Measurements from ENCODE around the gene ARHGEF28.

ARHGEF28 gene

DNA sequence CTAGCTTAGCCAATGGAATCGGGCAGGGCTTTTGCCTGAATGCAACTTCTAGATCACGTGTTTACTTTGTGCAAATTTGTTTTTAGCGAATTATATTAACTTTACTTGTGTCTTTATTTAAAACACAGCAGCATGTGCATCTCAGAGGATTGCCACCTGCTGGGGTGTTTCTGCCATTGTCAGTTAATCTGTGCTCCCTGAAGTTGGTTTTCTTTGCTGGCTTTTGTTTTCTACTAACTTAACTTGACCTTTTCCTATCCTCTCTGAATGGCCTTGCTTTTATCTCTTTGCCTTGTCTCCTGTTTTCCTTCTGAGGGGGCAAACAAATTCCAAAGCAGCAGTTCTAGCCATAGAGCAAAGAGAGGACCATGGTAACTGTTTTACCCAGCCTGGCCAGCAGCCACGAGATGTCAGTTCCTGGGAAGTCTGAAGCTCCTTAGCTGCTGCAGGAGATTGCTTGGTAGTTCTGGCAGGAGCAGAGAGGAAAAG, 67.6 kb downstream of the ARHGEF28 start:
- no peak for DNase-seq

DNA sequence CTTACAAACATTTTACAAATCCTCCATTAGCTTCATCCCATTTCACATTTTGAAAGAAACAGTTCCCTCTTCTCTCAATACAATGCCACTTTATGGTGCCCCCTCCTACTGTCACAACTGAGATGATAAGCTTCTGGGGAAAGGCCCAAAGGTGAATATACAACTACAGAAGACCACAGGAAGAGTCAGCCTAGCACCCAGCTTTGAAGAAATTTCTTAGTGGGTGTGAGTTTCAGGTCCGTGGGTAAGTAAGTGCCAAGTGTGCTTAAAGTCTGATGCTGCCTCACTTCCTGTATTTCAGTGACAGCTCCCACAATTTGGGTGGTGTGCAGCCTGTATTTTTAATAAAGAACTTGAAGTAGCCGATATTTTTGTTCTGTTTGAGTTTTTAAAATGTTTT, 68.1 kb downstream of the ARHGEF28 start:
- no peak for DNase-seq

- DNase-seq = no peak
These were observed 72.0 kb downstream of the ARHGEF28 start for GRCh38 chr5:73698011-73698410.

GRCh38 chr5:73701566-73701965, 75.6 kb downstream of the ARHGEF28 start:
- DNase-seq = no peak

DNA sequence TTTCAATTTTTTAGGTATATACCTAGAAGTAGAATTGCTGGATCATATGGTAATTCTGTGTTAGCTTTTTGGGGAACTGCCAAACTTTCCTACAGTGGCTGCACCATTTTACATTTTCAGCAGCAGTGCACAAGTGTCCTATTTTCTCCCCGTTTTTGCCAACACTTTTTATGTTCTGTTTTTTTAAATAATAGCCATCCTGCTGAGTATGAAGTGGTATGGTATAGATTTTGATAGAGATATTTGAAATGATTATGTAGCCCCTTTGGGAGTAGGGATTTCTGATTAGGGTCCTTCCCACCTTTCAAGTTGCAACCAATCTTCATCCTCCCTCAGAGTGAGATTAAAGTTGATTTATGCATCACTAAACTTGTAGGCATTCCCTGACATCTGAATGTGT, 76.5 kb downstream of the ARHGEF28 start:
- DNase-seq = no peak

GRCh38 chr5:73702951-73703350, 77.0 kb downstream of the ARHGEF28 start:
- no peak for DNase-seq

GRCh38 chr5:73705364-73705763, 79.4 kb downstream of the ARHGEF28 start:
- DNase-seq = no peak

GRCh38 chr5:73706963-73707362, 81.0 kb downstream of the ARHGEF28 start:
- DNase-seq = no peak

GRCh38 chr5:73709536-73710129, 83.6 kb downstream of the ARHGEF28 start:
- no peak for DNase-seq

- DNase-seq = no peak
These were observed 90.3 kb downstream of the ARHGEF28 start for GRCh38 chr5:73716284-73716808.

GRCh38 chr5:73718762-73719161, 92.8 kb downstream of the ARHGEF28 start:
- no peak for DNase-seq

DNA sequence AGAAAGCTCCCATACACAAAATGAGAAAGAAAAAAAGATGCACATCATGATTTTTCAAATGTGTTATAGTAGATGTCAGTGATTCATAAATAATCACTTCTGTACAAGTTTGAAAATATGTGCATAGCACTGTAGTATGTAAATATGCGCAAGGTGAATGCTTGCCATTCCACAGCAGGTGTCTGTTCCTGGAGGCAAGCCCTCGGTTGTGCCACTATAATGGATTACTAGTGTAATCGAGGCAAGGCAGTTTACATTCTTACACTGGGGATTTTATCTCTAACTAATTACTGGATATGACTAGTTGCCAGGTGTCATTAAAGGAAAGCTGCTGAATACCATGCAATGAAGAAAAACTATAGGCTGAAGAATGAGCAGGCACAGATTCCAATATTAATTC, 93.6 kb downstream of the ARHGEF28 start:
- DNase-seq = no peak

DNA sequence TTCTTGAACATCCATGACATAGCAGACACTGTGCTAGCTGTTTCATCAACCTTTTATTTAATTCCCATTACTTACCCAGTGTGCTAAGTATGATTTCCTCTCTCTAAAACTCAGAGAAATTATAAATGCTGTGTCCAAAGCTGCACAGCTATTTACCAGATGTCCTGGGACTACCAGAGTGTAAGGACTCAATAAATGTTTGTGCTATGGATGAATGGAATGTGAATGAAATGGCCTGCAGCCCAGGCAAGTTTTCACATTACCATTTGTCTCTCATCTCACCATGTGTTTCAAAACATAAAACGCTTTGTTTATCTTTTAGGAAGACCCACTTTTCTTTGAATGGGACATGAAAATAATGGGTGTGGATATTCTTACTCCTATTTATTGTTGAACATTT, 96.2 kb downstream of the ARHGEF28 start:
- no peak for DNase-seq

GRCh38 chr5:73726071-73726470, 100.1 kb downstream of the ARHGEF28 start:
- DNase-seq = no peak

- DNase-seq = no peak
These were observed 100.7 kb downstream of the ARHGEF28 start for GRCh38 chr5:73726606-73727231.

GRCh38 chr5:73727470-73727869, 101.5 kb downstream of the ARHGEF28 start:
- DNase-seq = no peak

DNA sequence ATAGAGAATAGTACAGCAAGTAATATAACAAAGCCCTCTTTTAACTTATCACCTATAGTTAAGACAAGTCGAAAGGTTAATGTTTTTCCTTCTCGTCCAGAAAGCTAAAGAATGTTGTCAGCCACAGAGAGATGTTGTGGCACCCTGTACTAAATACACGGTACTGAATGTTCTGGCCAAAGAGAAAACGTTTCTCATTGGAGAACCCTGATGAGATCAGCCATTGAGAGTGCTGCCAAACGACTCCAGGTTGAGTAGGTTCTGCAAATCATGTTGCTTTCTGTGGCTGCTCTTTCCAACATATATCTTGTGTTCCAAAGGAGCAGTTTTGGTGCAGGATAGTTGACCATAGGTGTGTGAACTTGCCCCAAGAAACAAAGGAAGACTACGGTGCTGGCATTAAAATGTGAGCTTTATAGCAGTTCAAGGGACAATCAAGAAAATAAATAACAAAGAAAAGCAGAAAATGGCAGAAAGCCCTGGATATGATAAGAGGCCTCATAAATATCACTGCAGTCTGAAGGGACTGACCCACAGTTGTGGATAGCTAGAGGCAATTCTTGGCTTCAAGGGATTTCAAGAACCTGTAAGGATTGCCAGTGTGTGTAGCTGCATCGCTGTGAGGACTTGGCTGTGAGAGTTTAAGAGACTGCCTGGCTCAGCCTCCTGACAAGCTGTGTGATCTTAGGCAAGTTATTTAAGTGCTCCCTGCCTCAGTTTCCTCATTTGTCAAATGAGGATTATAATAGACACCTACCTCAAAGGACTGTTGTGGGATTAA, 102.7 kb downstream of the ARHGEF28 start:
- no peak for DNase-seq

GRCh38 chr5:73729329-73729728, 103.3 kb downstream of the ARHGEF28 start:
- DNase-seq = no peak

- DNase-seq = no peak
These were observed 106.0 kb downstream of the ARHGEF28 start for GRCh38 chr5:73732045-73732444.

- no peak for DNase-seq
These were observed 107.2 kb downstream of the ARHGEF28 start for GRCh38 chr5:73733219-73733618.

DNA sequence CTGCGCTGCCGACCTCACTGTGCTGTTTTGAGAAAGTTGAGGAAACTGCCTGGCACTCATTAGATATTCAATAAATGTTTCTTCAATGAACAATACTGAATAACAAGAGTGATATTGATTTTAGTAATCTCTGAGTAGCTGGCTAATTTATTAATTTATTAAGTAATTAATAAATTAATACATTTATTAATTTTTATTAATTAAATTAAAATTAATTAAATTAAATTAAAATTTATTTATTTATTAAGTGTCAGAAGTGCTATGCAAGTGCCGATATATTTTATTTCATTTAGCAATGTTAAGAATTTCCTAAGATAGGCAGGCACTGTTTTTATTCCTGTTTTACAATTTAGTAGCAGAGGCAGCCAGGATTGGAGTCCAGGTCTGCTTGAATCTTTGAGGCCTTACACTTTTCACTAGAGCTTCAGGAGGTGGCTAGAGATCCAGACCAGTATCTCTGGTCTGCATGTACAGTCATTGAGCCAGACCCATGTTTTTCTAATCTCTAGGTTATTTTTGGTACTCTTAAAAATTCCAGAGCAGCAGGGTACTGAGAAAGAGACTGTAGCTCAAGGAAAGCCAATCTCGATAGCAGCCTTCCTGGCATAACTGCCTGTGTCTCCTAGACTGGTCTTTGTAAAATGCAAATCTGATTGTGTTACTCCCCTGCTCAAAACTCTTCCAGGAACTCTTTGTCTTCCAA, 109.2 kb downstream of the ARHGEF28 start:
- DNase-seq = no peak

DNA sequence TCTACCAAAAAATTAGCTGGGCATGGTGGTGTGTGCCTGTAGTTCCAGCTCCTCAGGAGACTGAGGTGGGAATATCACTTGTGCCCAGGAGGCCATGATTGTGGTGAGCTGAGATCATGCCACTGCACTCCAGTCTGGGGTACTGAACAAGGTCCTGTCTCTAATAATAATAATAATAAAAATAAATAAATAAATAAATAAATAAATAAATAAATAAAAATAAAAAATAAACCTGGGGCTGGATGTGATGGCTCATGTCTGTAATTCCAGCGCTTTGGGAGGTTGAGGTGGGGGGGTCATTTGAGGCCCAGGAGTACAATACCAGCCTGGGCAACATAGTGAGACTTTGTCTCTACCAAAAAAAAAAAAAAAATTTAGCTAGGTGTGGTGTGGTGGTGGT, 113.7 kb downstream of the ARHGEF28 start:
- no peak for DNase-seq

GRCh38 chr5:73740274-73740790, 114.3 kb downstream of the ARHGEF28 start:
- no peak for DNase-seq

Measured in activated T-cell treated with anti-CD3 and anti-CD28 coated beads for 4 hours (primary cell).